Measurements from ENCODE around the gene CCDC159.
"Not testable (repeated sequence)": the region's sequence is repeated elsewhere in the genome, so short reads cannot be mapped to it uniquely, and the experiment has no call there.

Gene CCDC159

DNA sequence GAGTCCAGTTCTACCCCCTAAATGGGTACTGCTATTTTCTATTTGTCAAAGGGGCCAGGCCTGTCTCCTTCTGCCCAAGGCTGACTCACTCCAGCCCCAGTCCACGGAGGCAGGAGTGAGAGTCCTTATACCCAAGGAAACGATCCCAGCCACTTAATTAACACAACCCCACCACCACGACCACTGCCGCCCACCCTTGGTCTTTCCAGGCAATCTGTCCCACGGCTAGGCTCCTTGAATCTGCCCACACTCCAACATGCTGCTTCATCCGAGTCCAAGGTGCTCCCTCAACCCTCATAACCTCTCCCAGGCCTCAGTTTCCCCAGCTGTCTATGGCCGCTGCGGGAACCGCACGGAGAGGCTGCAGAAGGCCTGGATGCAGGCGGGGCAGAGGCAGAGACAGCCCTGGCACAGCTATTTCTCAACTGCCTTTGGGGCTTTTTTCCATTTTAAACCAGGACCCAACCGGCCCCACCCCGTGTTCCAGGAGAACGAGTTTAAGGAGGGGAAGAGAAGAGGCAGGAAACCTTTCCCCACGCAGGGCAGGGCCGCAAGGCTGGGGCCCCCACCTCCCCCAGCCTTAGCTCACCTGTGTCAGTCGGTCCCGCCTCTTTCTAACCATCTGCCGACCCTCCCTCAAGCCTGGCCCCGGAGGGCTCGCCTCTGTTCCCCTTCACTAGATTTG lies 7.6 kb upstream of the CCDC159 start:
- ATAC-seq (no peak), DNase-seq (no peak)

DNA sequence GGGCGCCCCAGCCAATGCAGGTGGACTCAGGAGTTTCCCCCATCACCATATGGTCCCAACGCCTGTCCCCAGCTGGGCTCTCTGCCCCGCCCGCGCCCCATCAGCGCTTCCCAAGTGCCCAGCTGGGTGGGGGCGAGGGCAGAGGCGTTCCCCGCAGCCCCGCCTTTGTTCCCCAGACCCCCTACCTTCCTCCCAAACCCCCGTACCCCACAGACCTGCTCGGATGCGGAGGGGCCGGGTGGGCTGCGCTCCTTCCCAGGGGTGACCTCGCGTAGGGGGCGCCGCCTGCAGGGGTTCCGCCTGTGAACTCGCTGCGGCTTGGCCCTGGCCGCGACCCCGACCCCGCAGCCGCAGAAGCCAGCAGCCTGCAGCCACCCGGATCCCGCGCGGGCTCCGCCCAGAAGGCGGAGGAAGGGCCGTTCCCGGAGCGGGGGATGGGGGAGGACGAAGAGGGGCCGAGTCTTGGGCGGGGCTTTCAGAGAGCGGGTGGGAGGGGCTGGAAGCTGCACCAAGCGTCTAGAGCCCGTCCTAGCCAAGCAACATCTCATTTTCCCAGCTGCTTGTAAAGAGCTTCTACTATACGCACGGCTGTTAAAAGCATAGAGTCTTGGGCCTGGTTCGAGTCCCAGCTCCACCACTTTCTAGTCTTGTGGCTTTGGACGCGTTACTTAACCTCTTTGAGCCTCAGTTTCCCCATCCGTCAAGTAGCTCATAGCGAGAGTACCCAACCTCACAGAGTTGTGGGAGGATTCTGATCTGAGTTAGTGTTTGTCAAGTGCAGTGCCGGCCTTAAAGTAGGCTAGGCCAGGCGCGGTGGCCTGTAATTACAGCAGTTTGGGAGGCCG lies 6.8 kb upstream of the CCDC159 start, which contains the start of gene RAB3D:
TSS of gene RAB3D (minus strand) at position 404 of the 845 bp plus-strand sequence. CDS start 2,258 bp downstream, outside the sequence.
- ATAC-seq (peak; percentile 94), DNase-seq (peak; percentile 89)

DNA sequence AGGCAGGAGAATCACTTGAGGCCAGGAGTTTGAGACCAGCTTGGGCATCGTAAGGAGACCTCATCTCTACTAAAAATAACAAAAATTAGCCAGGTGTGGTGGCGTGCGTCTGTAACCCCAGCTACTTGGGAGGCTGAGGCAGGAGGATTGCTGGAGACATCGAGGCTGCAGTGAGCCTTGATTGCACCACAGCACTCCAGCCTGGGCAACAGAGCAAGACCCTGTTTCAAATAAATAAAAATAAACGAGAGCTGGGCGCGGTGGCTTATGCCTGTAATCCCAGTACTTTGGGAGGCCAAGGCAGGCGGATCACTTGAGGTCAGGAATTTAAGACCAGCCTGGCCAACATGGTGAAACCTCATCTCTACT lies 6.2 kb upstream of the CCDC159 start:
- ATAC-seq, DNase-seq: not testable (repeated sequence)

DNA sequence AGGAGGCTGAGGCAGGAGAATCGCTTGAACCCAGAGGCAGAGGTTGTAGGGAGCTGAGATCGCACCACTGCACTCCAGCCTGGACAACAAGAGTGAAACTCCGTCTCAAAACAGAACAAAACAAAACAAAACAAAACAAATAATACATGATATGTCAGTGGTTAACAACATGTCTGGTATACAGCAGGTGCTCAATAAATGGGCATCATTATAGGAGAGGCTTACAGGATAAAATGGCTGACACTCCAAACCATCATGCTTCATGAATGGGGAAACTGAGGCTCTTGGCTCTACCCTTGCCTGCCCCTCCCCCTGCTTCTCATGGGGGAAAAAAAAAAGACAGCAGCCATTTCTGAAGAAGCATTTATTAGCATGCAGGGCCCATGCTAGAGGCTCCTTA lies 3.9 kb upstream of the CCDC159 start:
- DNase-seq (no peak), ATAC-seq (no peak)

DNA sequence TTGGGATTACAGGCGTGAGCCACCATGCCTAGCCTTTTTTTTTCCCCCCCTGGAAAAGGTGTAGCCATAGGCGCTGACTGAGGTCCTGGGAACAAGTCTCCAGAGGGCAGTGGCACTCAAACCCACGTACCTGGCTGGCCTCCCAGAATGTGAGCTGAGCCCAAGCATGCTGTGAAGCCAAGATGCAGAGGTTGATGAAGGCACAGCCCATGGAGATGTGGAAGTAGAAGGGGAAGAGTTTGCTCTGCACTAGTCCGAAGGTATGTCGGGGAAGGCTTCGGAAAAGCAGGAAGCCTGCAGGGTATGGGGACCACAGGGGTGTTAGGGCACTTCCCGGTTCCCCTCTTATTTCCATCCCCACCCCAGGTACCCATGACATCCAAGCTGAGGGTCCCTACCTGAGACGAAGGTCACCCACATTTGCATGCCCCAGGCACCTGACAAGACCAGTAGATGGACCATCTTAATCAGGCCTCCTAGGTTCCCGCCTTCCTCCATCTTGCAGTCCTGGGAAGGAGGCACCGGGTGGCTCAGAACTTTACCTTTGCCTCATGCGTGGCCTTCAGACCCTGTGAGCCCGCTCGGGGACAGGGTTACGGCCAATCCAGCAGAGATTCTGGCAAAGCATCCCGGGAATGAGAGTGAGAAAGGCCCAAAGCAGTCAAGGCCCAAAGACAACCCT lies 1.1 kb upstream of the CCDC159 start:
- ATAC-seq (no peak), DNase-seq (no peak)

DNA sequence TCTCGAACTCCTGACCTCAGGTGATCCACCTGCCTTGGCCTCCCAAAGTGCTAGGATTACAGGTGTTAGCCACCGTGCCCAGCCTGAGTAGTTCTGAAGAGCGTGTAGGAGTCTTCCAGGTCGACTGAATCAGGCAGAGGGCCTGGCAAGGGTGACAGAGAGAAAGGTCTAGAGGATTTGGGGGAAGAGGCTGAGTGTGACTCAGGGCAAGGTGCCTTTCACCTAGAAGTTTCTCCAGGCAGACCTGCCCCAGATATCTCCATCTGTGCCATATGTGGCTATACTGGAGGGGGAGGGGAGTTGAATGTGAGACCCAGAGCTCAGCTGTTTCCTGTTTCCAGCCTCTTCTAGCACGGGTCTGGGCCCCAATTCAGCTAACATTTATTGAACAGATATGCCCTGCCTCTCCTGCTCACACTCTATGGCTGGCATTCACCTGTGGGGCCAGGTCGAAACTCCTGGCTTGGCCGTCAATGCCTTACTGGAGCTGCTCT lies 1.3 kb downstream of the CCDC159 start:
- DNase-seq (no peak), ATAC-seq (no peak)

DNA sequence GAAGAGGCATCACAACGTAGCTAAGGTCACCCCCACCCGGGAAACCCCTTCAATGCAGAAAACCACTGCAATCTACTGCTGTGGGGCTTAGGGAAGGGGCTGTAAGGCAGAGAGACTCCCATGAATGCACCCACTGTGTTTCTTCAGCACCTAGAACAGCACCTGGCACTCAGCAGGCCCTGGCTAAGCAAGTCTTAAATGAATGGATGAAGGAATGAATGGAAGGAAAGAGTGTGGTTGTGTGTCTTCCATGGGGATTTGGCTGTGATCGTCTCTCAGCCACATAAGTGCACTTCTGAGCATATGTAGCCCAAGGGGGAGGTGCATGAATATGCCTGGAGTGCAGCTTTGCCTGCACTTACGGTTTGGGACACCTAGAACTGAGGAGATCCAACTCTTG lies 2.9 kb downstream of the CCDC159 start:
- ATAC-seq (no peak), DNase-seq (no peak)

DNA sequence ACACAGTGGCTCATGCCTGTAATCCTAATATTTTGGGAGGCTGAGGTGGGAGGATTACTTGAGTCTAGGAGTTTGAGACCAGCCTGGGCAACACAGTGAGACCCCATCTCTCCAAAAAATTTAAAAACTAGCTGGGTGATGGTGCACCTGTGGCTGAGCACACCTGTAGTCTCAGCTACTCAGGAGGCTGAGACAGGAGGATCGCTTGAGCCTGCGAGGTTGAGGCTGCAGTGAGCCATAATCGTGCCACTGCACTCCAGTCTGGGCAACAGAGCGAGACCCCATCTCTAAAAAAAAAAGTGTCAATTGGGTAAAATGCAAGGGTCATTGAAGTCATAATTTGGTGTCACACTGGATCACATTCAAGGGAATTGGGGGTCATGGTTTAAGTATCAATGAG lies 7.8 kb downstream of the CCDC159 start:
- ATAC-seq, DNase-seq: not testable (repeated sequence)

DNA sequence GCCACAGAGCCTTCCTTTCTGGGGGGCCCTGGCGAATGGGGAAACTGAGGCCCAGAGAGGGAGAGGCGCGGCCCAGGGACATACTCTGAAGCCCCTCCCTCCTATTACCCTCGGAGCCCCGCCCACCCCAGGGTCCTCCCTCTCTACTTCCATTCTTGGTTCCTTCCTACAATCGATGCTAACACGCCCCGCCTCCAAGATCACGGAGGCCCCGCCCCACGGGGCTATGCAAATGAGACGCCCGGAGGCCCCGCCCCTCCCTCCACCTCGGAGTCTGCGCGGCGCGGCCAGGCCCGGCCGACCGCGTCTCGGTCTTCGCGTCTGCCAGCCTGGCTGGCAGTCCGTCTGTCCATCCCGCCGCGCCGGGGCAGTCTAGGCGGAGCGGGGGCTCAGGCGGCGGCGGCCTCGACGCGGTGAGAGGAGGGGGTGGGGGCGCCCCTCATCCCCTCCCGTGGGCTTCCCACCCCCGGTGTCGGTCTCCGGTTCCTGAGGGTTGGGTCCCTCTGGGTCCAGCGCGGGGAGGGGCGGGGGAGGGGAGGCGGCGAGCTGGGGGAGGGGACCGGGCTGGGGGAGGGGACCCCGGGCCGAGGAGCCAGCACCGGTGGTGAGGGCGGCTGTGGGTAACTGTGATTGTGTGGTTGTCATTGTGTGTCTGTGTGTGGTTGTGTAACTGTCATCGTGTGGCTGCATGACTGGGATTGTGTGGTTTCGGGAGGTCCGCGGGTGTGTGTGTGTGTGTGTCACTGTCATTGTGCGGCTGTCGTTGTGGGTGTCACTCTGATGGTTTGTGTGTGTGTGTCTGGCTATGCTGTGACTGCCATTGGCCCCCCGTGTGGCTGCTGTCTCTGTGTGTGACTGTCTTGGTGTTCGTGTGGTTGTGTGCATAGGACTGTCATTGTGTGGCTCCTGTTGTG lies 9.1 kb downstream of the CCDC159 start, which contains the start of gene PLPPR2:
TSS of gene PLPPR2 (plus strand) at position 273 of the 914 bp plus-strand sequence. CDS start 2,242 bp downstream, outside the sequence.
- peak; percentile 87 for DNase-seq
- ATAC-seq = peak; percentile 77

DNA sequence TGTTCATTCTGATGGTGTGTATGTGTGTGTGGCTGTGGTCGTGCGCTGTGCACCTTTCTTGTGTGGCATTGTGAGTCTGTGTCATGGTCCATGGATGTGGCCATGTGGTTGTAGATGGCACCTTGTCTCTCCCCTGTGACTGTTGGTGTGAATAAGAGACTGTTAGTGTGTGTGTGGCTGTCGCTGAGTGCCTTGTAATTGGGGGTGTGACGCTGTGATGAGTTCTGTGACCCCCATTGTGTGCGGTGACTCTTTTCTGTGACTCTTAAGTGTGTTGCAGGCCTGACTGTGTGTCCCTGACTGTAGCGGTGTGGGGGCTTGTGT lies 9.7 kb downstream of the CCDC159 start:
- no peak for ATAC-seq
- no peak for DNase-seq

DNA sequence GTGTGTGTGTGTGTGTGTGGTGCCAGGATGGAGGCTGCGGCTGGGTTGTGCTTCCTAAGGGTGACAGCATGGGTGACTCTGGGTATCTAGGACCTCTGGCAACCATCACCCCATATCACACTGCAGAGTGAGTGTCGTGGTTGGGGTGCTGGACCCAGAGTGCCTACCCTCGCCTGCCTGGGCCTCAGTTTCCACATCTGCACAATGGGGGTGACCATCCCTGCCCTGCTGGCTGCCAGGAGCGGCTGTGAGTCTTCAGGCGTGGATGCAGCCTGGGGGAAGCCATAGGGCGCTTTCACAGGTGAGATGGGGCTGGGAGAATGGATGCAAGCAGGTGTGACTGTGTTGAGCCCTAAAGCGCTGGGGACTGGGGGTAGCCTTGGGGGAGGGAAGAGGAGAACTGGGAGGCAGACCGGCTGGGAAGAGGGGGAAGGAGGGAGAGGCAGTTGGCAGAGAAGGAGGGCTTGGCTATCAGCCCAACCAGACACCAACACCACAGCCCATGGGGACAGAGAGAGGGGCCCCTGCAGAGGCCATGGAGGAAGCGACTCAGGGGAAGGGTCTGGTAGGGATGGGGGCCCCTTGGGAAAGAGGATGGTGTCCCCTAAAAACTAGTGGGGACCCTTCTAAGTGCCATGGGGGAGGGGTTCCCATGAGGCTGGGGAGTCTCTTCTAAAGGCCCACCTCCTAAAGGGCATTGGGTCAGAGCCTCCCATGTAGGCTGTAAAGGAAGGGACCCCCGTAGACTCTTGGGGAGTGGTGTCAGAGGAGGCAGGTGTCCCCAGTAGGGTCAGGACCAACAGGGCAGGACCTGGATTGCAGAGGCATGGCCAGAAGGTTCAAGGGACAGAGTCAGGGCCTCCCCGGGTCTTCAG lies 10.6 kb downstream of the CCDC159 start:
- ATAC-seq (no peak), DNase-seq (no peak)

DNA sequence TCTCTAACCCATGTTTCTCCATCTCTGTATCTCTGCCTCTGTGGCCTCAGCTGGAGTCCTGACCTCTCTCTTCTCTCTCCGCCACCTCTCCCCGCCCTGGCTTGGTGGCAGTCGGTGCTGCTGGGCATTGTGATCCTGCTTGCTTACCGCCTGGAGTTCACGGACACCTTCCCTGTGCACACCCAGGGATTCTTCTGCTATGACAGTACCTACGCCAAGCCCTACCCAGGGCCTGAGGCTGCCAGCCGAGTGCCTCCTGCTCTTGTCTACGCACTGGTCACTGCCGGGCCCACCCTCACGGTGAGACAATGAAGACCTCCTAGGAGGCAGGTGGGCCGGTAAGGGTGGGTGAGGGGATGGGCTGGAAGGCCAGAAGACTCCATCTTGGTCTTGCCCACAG lies 13.1 kb downstream of the CCDC159 start:
- no peak for ATAC-seq
- DNase-seq = no peak

DNA sequence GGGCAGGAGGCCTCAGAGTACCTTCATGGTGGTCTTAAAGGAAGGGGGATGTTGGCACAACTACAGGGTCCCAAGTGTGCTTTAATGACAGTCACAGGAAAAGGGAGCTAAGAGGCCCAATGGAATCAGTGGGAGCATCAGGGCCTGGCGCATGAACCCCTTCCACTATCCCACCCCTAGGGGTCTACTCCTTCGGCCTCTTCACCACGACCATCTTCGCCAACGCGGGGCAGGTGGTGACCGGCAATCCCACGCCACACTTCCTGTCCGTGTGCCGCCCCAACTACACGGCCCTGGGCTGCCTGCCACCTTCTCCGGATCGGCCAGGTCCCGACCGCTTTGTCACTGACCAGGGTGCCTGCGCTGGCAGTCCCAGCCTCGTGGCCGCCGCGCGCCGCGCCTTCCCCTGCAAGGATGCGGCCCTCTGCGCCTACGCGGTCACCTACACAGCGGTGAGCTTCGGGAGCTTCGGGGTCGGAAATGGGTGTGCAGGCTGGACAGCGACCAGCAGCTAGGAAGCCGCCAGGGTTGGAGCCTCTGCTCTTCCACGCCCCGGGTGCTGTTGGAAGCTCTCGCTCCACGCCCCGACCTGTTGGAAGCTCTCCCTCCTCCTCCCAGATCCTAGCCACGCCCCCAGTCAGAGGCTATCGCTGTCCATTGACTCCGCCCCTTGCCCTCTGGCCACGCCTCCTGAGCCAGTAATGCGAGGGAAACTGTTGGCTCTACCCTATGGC lies 14.9 kb downstream of the CCDC159 start:
- ATAC-seq (peak; percentile 24), DNase-seq (no peak)

DNA sequence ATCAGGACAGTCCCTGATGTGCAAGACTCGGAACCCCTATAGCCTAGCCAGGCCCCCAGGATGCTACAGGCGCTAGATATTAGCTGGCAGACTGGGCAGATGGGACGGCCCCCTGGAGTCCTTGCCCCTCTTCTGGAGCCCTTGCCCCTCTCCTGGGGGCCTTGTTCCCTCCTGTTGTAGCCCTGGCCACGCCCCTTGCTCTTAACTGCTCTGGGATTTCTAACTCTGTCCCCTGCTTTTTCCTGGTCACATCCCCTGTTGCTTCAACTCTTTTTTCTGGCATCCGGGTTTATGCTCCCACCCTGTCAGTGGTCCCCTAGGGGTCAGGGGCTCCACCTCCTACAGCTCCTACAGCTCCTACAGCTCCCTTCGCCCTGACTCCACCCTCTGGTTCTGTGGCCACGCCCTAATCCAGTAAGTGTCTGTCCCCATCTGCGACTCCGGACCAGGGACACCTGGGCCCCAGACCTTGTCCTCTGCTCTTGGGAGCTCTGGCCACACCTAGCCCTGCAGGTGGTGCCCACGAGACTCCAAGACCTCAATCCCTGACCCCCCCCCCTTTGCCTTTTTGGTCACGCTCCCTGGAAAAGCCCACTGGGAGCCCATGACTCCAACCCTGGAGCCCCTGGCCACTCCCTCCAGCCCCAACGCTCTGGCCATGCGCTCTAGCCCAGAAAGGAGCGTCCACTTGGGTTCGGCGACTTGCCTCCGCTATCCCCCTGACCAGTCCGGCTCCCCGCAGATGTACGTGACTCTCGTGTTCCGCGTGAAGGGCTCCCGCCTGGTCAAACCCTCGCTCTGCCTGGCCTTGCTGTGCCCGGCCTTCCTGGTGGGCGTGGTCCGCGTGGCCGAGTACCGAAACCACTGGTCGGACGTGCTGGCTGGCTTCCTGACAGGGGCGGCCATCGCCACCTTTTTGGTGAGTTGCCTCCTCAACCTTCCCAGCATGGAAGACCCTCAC lies 15.7 kb downstream of the CCDC159 start:
- ATAC-seq (no peak), DNase-seq (no peak)

DNA sequence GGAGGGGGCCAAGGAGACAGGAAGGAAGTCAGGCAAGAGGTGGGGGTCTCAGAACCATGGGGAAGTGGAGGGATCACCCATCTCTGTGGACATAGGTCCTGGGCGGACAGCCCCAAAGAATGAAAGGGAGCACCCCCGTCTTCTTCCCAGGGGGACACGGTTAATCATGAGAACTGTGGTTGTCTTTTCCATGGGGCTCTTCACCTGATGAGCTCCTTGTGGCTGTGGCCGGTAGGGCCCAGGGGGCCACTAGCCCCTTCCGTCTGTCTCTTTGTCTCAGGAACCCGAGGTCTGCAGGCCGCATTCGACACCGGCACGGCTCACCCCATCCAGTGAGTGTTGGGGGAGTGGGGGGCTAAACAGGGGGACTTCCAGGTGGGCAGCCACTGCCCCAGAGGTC lies 17.6 kb downstream of the CCDC159 start:
- ATAC-seq = no peak

DNA sequence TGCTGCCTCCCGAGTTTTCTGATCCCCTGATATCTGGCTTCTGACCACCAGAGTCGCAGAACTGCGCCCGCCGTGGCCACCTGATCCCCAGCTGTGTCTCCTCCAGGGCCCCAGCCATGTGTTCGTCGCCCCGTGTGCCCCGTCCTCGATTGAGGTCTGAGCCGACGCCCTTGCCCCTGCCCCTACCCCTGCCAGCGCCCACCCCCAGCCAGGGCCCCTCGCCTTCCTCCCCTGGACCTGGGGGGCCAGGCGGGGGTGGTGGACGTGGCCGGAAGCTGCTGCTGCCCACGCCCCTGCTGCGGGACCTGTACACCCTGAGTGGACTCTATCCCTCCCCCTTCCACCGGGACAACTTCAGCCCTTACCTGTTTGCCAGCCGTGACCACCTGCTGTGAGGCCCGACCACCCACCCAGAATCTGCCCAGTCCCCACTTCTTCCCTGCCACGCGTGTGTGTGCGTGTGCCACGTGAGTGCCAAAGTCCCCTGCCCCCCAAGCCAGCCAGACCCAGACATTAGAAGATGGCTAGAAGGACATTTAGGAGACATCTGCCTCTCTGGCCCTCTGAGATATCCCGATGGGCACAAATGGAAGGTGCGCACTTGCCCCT lies 18.1 kb downstream of the CCDC159 start:
- no peak for DNase-seq
- no peak for ATAC-seq

More for the DNA sequence above, 17.6 kb downstream of the CCDC159 start:
- no peak for DNase-seq

DNA sequence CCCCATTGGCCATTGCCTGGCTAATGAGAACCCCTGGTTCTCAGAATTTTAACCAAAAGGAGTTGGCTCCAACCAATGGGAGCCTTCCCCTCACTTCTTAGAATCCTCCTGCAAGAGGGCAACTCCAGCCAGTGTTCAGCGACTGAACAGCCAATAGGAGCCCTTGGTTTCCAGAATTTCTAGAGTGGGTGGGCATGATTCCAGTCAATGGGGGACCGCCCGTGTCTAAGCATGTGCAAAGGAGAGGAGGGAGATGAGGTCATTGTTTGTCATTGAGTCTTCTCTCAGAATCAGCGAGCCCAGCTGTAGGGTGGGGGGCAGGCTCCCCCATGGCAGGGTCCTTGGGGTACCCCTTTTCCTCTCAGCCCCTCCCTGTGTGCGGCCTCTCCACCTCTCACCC lies 18.6 kb downstream of the CCDC159 start:
- ATAC-seq (no peak), DNase-seq (no peak)

DNA sequence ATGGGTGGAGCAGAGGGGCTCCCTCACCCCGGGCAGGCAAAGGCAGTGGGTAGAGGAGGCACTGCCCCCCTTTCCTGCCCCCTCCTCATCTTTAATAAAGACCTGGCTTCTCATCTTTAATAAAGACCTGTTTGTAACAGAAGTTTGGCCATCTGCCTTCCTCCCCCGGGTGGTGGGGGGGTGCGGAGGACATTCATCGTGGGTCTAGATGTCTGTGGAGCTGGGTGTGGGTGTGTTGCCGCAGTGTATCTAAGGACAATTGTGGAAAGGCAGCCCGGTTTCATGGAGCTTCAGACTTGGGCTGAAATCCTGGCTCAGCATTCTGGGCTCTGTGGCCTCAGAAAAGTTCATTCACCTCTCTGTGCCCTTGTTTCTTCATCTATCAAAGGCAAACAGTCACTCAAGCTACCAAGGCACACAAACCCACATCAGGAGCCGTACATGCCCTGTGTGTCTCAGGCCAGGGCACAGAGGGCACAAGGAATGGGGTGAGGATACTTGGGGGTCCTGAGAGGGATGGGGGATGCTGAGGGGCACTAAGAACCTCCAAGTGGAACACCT lies 19.3 kb downstream of the CCDC159 start:
- ATAC-seq (no peak), DNase-seq (no peak)
